GM21737 (cell line): ENCODE data around the gene RAE1.

ENCODE experiments used
- ATAC-seq: cut with Tn5 transposase; IDR thresholded peaks from one replicate; pipeline ENCODE4 v1.9.1; 2021; ENCODE audit warnings: mild to moderate bottlenecking, moderate library complexity; ENCODE audit not compliant: unreplicated experiment

Gene RAE1

GRCh38 chr20:57369596-57369995, 18.5 kb downstream of the RAE1 start:
- ATAC-seq, result no peak

GRCh38 chr20:57370316-57370715, 19.3 kb downstream of the RAE1 start:
- no peak for ATAC-seq

- no peak for ATAC-seq
Measured at GRCh38 chr20:57371363-57371762, 20.3 kb downstream of the RAE1 start.

GRCh38 chr20:57372157-57372556, 21.1 kb downstream of the RAE1 start:
- ATAC-seq, result no peak

- no peak for ATAC-seq
Measured at GRCh38 chr20:57372581-57373350, 21.7 kb downstream of the RAE1 start.

GRCh38 chr20:57374343-57374930, 23.4 kb downstream of the RAE1 start:
- ATAC-seq, result no peak

- no peak for ATAC-seq
Measured at GRCh38 chr20:57374931-57375651, 24.0 kb downstream of the RAE1 start.

GRCh38 chr20:57375652-57376230, 24.7 kb downstream of the RAE1 start:
- no peak for ATAC-seq

- ATAC-seq, result no peak
Measured at GRCh38 chr20:57377350-57377749, 26.3 kb downstream of the RAE1 start.

GRCh38 chr20:57378107-57378506, 27.1 kb downstream of the RAE1 start:
- ATAC-seq, result no peak

GRCh38 chr20:57378646-57379262, 27.7 kb downstream of the RAE1 start:
- no peak for ATAC-seq

- ATAC-seq, result no peak
Measured at GRCh38 chr20:57379263-57379647, 28.2 kb downstream of the RAE1 start.

GRCh38 chr20:57380081-57380750, 29.2 kb downstream of the RAE1 start:
- no peak for ATAC-seq

- no peak for ATAC-seq
Measured at GRCh38 chr20:57381596-57382503, 30.8 kb downstream of the RAE1 start.

GRCh38 chr20:57382516-57382915, 31.5 kb downstream of the RAE1 start:
- ATAC-seq, result no peak

GRCh38 chr20:57383447-57384347, 32.6 kb downstream of the RAE1 start:
- no peak for ATAC-seq

GRCh38 chr20:57384486-57384885, 33.4 kb downstream of the RAE1 start:
- ATAC-seq, result no peak

- ATAC-seq, result no peak
Measured at GRCh38 chr20:57384953-57385761, 34.1 kb downstream of the RAE1 start.
